CD4-positive, alpha-beta T cell treated with Interleukin-4 for 4 hours (primary cell): ENCODE results near the gene CTH.
"Not testable (repeated sequence)": the region's sequence is repeated elsewhere in the genome, so short reads cannot be mapped to it uniquely, and the experiment has no call there.

Experiments
- DNase-seq: peaks from one replicate; pipeline ENCODE4 v3.0.0-alpha.2; 2020

The CTH gene

GRCh38 chr1:70459496-70460225 lies 48.6 kb downstream of the CTH start:
- DNase-seq, result no peak

GRCh38 chr1:70460740-70461713 lies 50.0 kb downstream of the CTH start:
- DNase-seq, result not testable (repeated sequence)

- no peak for DNase-seq
These were observed 51.5 kb downstream of the CTH start for GRCh38 chr1:70462611-70463010.

- no peak for DNase-seq
These were observed 54.8 kb downstream of the CTH start for GRCh38 chr1:70465911-70466310.

- no peak for DNase-seq
These were observed 56.5 kb downstream of the CTH start for GRCh38 chr1:70467531-70467930.

- no peak for DNase-seq
These were observed 57.1 kb downstream of the CTH start for GRCh38 chr1:70468180-70468579.

- DNase-seq, result not testable (repeated sequence)
These were observed 58.1 kb downstream of the CTH start for GRCh38 chr1:70469184-70469583.

- DNase-seq, result no peak
These were observed 64.0 kb downstream of the CTH start for GRCh38 chr1:70475023-70475422.

- DNase-seq, result no peak
These were observed 66.0 kb downstream of the CTH start for GRCh38 chr1:70477090-70477489.

- not testable (repeated sequence) for DNase-seq
These were observed 66.8 kb downstream of the CTH start for GRCh38 chr1:70477905-70478304.

- no peak for DNase-seq
These were observed 72.3 kb downstream of the CTH start for GRCh38 chr1:70483342-70483741.

- DNase-seq, result no peak
These were observed 74.6 kb downstream of the CTH start for GRCh38 chr1:70485624-70486023.

GRCh38 chr1:70486676-70487458 lies 75.8 kb downstream of the CTH start:
- DNase-seq, result no peak

- DNase-seq, result no peak
These were observed 76.4 kb downstream of the CTH start for GRCh38 chr1:70487459-70487815.

GRCh38 chr1:70487910-70488665 lies 77.0 kb downstream of the CTH start:
- DNase-seq, result peak; percentile 10
